ENCODE measurements around the gene TRIM43B.
"Not testable (repeated sequence)": the region's sequence is repeated elsewhere in the genome, so short reads cannot be mapped to it uniquely, and the experiment has no call there.

TRIM43B gene

GRCh38 chr2:95429748-95430467 is 54.6 kb downstream of the TRIM43B start:
- H3K4me1 ChIP-seq (ENCODE audit: insufficient read depth, low read length); H3K9ac ChIP-seq (ENCODE audit: low read depth, low read length); H3K4me3 ChIP-seq (ENCODE audit: low read length); H3K36me3 ChIP-seq (ENCODE audit: insufficient read depth, low read depth, low read length); H3K9me3 ChIP-seq (ENCODE audit: insufficient read depth, low read depth, low read length); H3K27ac ChIP-seq (ENCODE audit: low read length); H3K27me3 ChIP-seq (ENCODE audit: insufficient read depth, low read length): not testable (repeated sequence)

- H3K36me3 ChIP-seq (ENCODE audit: insufficient read depth, low read depth, low read length); H3K4me3 ChIP-seq (ENCODE audit: low read length); H3K4me1 ChIP-seq (ENCODE audit: insufficient read depth, low read length): not testable (repeated sequence)
Measured at GRCh38 chr2:95427196-95427867, 57.2 kb downstream of the TRIM43B start.

More at GRCh38 chr2:95427196-95427867, 57.2 kb downstream of the TRIM43B start:
- not testable (repeated sequence) for H3K9me3 ChIP-seq (ENCODE audit: insufficient read depth, low read depth, low read length); H3K27ac ChIP-seq (ENCODE audit: low read length); H3K27me3 ChIP-seq (ENCODE audit: insufficient read depth, low read length); H3K9ac ChIP-seq (ENCODE audit: low read depth, low read length)
